ENCODE data around the gene ACOXL.
"Not testable (repeated sequence)": the region's sequence is repeated elsewhere in the genome, so short reads cannot be mapped to it uniquely, and the experiment has no call there.

ACOXL gene

GRCh38 chr2:110732422-110733413 lies at the start of gene ACOXL:
Gene ACOXL, plus strand, starts transcription at chr2:110732573. Its CDS starts 35,817 bp downstream, at chr2:110768390.
- DNase-seq (ENCODE audit: low read depth in 2 of 2) = no peak

GRCh38 chr2:110682872-110683271 lies 49.5 kb upstream of the ACOXL start:
- DNase-seq (ENCODE audit: low read depth in 2 of 2) = no peak

- not testable (repeated sequence) for DNase-seq (ENCODE audit: low read depth in 2 of 2)
Observed at GRCh38 chr2:110687775-110688484, 44.4 kb upstream of the ACOXL start.

- no peak for DNase-seq (ENCODE audit: low read depth in 2 of 2)
Observed at GRCh38 chr2:110688594-110689091, 43.7 kb upstream of the ACOXL start.

GRCh38 chr2:110690083-110690965 lies 42.0 kb upstream of the ACOXL start:
- DNase-seq (ENCODE audit: low read depth in 2 of 2) = no peak

GRCh38 chr2:110691612-110692258 lies 40.6 kb upstream of the ACOXL start:
- DNase-seq (ENCODE audit: low read depth in 2 of 2) = no peak

GRCh38 chr2:110695146-110695898 lies 37.1 kb upstream of the ACOXL start:
- DNase-seq (ENCODE audit: low read depth in 2 of 2) = not testable (repeated sequence)

GRCh38 chr2:110698253-110698652 lies 34.1 kb upstream of the ACOXL start:
- not testable (repeated sequence) for DNase-seq (ENCODE audit: low read depth in 2 of 2)

- DNase-seq (ENCODE audit: low read depth in 2 of 2) = no peak
Observed at GRCh38 chr2:110702514-110703380, 29.6 kb upstream of the ACOXL start.

- DNase-seq (ENCODE audit: low read depth in 2 of 2) = no peak
Observed at GRCh38 chr2:110707386-110707965, 24.9 kb upstream of the ACOXL start.

GRCh38 chr2:110708455-110708854 lies 23.9 kb upstream of the ACOXL start:
- DNase-seq (ENCODE audit: low read depth in 2 of 2) = no peak

- no peak for DNase-seq (ENCODE audit: low read depth in 2 of 2)
Observed at GRCh38 chr2:110712737-110713136, 19.6 kb upstream of the ACOXL start.

- DNase-seq (ENCODE audit: low read depth in 2 of 2) = no peak
Observed at GRCh38 chr2:110713513-110714362, 18.6 kb upstream of the ACOXL start.

GRCh38 chr2:110714452-110715224 lies 17.7 kb upstream of the ACOXL start:
- no peak for DNase-seq (ENCODE audit: low read depth in 2 of 2)

GRCh38 chr2:110716959-110717645 lies 15.3 kb upstream of the ACOXL start:
- DNase-seq (ENCODE audit: low read depth in 2 of 2) = no peak

- no peak for DNase-seq (ENCODE audit: low read depth in 2 of 2)
Observed at GRCh38 chr2:110717734-110718133, 14.6 kb upstream of the ACOXL start.

GRCh38 chr2:110718382-110718781 lies 14.0 kb upstream of the ACOXL start:
- DNase-seq (ENCODE audit: low read depth in 2 of 2) = no peak

Data from stimulated activated CD4-positive, alpha-beta T cell treated with anti-CD3 and anti-CD28 coated beads, Interleukin-4, amount 100 ng/mL, for 48 hours (primary cell).